ENCODE data around the gene SLC38A9. TPM values are rescaled to one million over a fixed set of nuclear protein-coding genes. Genes with fewer than 3 reads are reported as not detected.

Gene SLC38A9
- total RNA-seq, 1 experiment from 2014 or later, result 20.1 TPM

GRCh38 chr5:55623789-55624188, 88.3 kb downstream of the SLC38A9 start:
- Mint-ChIP-seq H3K27me3 (ENCODE audit: insufficient read depth, unreplicated experiment) (no peaks in the 10 kb centered on the region), H3K4me1 (ENCODE audit: insufficient read depth, unreplicated experiment) (no peaks in the 10 kb centered on the region), H3K4me3 (ENCODE audit: unreplicated experiment) (no peak overlapping the region), H3K36me3 (ENCODE audit: insufficient read depth, unreplicated experiment) (peaks cover 6% of the 10 kb centered on the region), H3K9me3 (ENCODE audit: unreplicated experiment) (no peaks in the 10 kb centered on the region), H3K27ac (ENCODE audit: low read depth, unreplicated experiment) (no peak overlapping the region)
- BruUV-seq (replicated peaks), result no TSS peak
- POLR2A ChIA-PET, result interaction anchor here (1.1 kb wide), 1 partner anchor 85 kb away, joined by 4 read pairs; no protein-coding TSS in a partner anchor
- intact Hi-C loops (cut with micrococcal nuclease), result no loop called here
- TF ChIP-seq CTCF (IDR thresholded peaks at IDR 0.05; ENCODE audit: unreplicated experiment), result no peak
- no peak for DNase-seq (ENCODE audit: unreplicated experiment)
- CTCF ChIA-PET, result no interaction called here

DNA sequence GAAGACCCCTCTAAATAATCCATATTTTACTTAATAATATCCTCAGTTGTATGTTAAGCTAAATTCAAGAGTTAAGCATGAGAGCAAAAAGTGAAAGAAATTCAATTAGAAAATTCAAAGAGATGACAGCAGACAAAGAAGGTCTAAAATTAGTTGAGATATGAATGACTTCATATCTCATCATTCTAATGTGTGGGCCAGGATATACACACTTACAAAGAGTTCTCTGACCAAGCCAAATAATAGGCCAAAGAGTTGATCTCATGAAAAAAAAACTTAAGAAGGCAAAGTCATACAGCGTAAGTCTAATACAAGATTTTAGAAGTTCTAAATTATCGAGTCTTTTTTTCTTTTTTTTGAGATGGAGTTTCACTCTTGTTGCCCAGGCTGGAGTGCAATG, 89.7 kb downstream of the SLC38A9 start:
- no peak overlapping the region for H3K4me3 Mint-ChIP-seq (ENCODE audit: unreplicated experiment)
- BruUV-seq (replicated peaks), result no TSS peak
- no peak for TF ChIP-seq CTCF (IDR thresholded peaks at IDR 0.05; ENCODE audit: unreplicated experiment)
- intact Hi-C loops (cut with micrococcal nuclease), result no loop called here
- POLR2A ChIA-PET, result interaction anchor here (0.6 to 1.1 kb wide), 2 partner anchors 8 to 83 kb away, joined by 3 to 4 read pairs; no protein-coding TSS in a partner anchor
- CTCF ChIA-PET, result no interaction called here
- no peak for DNase-seq (ENCODE audit: unreplicated experiment)
- no peak overlapping the region for H3K27ac Mint-ChIP-seq (ENCODE audit: low read depth, unreplicated experiment)
- no peaks in the 10 kb centered on the region for H3K9me3 Mint-ChIP-seq (ENCODE audit: unreplicated experiment)
- no peaks in the 10 kb centered on the region for H3K4me1 Mint-ChIP-seq (ENCODE audit: insufficient read depth, unreplicated experiment)
- peaks cover 6% of the 10 kb centered on the region for H3K36me3 Mint-ChIP-seq (ENCODE audit: insufficient read depth, unreplicated experiment)
- no peaks in the 10 kb centered on the region for H3K27me3 Mint-ChIP-seq (ENCODE audit: insufficient read depth, unreplicated experiment)

GRCh38 chr5:55621229-55621628, 90.9 kb downstream of the SLC38A9 start:
- no peak overlapping the region for H3K27ac Mint-ChIP-seq (ENCODE audit: low read depth, unreplicated experiment)

DNA sequence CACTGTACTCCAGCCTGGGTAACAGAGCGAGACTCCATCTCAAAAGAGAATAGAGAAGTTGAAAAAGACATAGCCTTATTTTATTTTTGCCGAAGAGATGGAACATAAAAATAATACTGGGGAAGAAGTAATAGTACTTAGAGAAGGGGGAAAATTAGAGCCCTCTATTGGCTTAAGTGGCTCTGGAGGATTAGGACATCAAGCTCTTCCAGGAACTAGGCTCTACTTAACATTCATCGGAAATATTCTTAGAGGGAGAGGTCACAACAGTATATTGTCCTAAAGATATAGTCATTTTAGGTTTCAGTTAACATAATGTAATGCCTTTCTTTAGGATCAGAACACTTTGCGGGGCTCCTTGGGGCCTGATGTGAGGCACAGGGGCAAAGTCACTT, 91.4 kb downstream of the SLC38A9 start:
- Mint-ChIP-seq H3K4me1 (ENCODE audit: insufficient read depth, unreplicated experiment) (no peaks in the 10 kb centered on the region), H3K36me3 (ENCODE audit: insufficient read depth, unreplicated experiment) (peaks cover 6% of the 10 kb centered on the region), H3K9me3 (ENCODE audit: unreplicated experiment) (no peaks in the 10 kb centered on the region), H3K4me3 (ENCODE audit: unreplicated experiment) (no peak overlapping the region), H3K27me3 (ENCODE audit: insufficient read depth, unreplicated experiment) (no peaks in the 10 kb centered on the region), H3K27ac (ENCODE audit: low read depth, unreplicated experiment) (no peak overlapping the region)
- no TSS peak for BruUV-seq (replicated peaks)
- ChIA-PET POLR2A (no interaction called here), CTCF (no interaction called here)
- DNase-seq (ENCODE audit: unreplicated experiment), result no peak
- intact Hi-C loops (cut with micrococcal nuclease), result no loop called here
- TF ChIP-seq CTCF (IDR thresholded peaks at IDR 0.05; ENCODE audit: unreplicated experiment), result no peak

More at GRCh38 chr5:55621229-55621628, 90.9 kb downstream of the SLC38A9 start:
- no peak overlapping the region for H3K4me3 Mint-ChIP-seq (ENCODE audit: unreplicated experiment)
- DNase-seq (ENCODE audit: unreplicated experiment), result no peak
- intact Hi-C loops (cut with micrococcal nuclease), result no loop called here
- BruUV-seq (replicated peaks), result no TSS peak
- H3K9me3 Mint-ChIP-seq (ENCODE audit: unreplicated experiment), result no peaks in the 10 kb centered on the region
- ChIA-PET CTCF (no interaction called here), POLR2A (no interaction called here)
- H3K27me3 Mint-ChIP-seq (ENCODE audit: insufficient read depth, unreplicated experiment), result no peaks in the 10 kb centered on the region
- no peaks in the 10 kb centered on the region for H3K4me1 Mint-ChIP-seq (ENCODE audit: insufficient read depth, unreplicated experiment)
- no peak for TF ChIP-seq CTCF (IDR thresholded peaks at IDR 0.05; ENCODE audit: unreplicated experiment)
- peaks cover 6% of the 10 kb centered on the region for H3K36me3 Mint-ChIP-seq (ENCODE audit: insufficient read depth, unreplicated experiment)
